Measurements from ENCODE around the gene NCOA7.
"Not testable (repeated sequence)": the region's sequence is repeated elsewhere in the genome, so short reads cannot be mapped to it uniquely, and the experiment has no call there.

Gene NCOA7

DNA sequence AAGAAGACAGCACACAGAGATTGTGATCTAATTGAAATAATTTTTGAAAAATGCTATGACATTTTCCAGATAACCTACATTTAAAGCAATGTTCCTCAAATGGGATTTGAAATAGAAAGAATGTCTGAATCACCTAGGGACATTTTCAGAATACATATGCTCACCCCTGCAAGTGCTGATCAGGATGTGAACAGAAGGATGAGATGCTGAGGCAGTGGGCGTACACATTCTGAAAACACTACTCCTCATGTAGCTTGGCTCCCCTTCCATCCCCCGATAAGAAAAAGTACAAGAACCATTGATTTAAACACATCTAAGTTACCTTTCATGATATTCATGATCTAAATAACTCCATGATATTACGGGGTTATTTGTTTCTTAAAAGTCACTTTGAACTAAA, 136.0 kb downstream of the NCOA7 start:
- DNase-seq, result no peak

DNA sequence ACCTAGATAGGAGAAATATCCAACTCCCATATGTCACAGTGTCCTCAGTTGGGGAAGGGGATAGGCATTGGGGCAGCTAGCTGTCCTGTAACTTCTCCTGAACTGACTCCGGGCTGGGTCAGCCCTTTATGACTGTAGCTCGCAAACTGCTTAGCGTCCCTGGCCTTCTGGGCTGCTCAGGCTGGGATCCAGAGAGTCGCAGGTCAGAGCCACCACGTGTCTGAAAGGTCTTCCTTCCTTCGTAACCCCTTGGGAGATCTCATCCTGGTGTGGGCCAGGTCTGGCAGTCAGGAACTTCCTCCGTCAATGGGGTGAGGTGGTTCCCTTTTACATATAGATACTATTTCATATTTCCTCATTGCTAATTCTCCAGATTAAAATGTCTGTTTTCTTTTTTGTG, 137.0 kb downstream of the NCOA7 start:
- no peak for DNase-seq

DNA sequence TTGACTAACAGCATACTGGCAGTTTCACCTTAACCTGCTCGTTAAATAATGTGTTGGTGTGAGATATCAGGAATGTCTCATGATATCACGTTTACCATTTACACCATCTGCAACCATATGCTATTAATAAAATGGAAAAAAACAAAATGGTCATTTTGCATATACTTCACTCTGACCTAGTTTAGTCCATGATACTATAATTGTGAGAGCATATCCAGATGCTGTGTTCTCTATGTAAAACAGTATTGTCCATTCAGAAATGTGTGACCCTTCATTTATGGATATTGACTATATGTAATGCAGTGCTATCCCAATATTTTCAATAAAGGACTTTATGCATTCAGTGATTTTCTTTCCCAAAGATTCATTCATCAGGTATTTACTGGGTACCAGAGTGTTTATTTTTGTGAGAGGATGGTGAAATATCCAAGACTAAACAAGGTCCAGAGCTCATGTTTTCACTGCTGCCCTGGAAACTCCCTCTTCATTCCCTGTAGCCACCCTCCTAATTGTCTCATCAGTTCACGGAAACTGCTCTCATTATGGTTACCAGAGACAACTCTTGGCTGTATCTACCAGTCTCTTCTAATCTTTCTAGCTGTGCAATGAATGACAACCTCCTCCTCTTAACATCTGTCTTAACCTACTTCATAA, 140.1 kb downstream of the NCOA7 start:
- DNase-seq, result no peak

DNA sequence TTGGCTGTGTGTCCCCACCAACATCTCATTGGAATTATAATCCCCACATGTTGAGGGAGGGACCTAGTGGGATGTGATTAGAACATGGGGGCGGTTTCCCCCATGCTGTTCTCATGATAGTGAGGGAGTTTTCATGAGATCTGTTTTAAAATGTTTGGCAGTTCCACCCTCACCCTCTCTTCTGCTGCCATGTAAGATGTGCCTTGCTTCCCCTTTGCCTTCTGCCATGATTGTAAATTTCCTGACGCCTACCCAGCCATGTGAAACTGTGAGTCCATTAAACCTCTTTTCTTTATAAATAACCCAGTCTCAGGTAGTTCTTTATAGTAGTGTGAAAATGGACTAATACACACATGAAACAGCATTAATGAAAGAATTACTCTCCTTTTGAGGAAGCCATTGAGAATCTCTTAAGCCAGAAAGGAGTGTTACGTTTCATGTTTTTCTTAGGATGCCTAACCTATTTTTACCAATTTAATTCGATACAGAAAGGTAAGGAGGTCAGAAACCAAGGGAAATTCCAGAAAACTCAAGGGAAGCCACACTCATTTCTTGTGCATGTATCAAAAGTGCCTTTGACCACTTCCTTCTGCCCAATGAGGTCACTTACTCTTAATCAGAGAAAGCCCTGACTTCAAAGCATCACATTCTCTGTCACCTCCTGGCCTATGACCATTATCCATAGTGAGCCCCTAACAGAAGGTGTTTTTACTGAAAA, 141.1 kb downstream of the NCOA7 start:
- no peak for DNase-seq

GRCh38 chr6:125932451-125932795, 141.7 kb downstream of the NCOA7 start:
- no peak for DNase-seq

DNA sequence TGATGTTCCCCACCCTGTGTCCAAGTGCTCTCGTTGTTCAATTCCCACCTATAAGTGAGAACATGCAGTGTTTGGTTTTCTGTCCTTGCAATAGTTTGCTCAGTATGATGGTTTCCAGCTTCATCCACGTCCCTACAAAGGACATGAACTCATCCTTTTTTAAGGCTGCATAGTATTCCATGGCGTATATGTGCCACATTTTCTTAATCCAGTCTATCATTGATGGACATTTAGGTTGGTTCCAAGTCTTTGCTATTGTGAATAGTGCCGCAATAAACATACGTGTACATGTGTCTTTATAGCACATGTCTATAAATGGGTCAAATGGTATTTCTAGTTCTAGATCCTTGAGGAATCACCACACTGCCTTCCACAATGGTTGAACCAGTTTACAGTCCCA, 144.8 kb downstream of the NCOA7 start:
- not testable (repeated sequence) for DNase-seq

- no peak for DNase-seq
Measured at GRCh38 chr6:125939026-125939425, 148.3 kb downstream of the NCOA7 start.

DNA sequence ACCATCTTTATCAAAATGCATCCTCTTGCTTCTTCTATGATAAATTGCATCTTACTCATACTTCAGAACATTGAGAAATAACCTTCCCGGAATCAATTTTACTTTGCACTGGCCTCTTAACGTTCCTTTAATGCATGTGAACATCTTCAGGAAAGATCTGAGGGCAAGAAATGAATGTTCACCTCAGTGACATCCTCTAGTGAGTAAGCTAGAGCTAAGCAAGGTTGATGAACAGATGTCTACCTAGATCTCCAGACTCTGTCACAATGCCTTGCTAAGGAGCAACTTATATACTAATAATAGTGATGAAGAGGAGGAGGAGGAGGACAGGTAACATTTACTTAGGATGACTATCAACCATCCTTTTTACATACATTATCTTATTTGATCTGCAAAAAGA, 149.0 kb downstream of the NCOA7 start:
- no peak for DNase-seq

- no peak for DNase-seq
Measured at GRCh38 chr6:125940247-125941041, 149.7 kb downstream of the NCOA7 start.

- DNase-seq, result no peak
Measured at GRCh38 chr6:125942672-125943527, 152.1 kb downstream of the NCOA7 start.

DNA sequence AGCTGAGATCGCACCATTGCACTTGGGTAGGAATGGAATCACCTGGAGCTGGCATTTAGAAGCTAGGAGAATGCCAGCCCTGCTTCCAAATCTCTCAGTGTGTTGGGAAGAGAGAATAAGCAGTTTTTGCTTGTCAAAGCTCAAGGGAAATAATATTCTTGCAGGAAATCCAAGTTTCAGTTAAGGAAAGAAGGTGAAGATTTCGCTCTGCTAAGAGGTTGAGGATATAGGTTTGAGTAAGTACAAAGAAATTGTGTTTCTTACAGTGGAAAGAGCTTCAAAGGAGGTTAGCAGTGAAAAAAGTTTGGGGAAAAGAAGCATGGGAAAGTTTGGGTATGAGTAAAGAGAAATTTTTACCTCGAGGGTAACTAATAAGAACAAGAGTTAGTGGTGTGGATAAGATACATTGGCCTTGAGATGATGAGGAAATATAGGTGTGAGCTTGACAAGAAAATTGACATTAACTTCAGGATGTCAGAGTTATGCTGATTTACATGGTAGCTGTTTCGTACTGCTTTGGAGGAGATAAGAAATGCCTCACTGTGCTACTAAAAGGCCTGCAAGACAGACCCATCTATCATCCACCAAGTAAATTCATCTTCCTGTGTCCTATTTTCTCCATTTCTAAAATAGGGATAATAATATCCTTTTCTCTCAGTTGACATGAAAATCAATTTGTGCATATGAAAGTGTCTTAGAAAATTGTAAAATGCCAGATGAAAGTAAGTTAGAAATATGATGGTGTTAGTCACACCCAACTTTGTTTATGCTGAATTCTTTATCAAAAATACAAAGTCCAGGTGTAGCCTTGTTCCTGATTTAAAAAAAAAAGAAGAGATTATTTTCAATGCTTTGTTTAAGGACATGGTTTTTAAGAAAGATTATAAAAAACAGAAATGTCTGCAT, 153.0 kb downstream of the NCOA7 start:
- DNase-seq, result no peak

DNA sequence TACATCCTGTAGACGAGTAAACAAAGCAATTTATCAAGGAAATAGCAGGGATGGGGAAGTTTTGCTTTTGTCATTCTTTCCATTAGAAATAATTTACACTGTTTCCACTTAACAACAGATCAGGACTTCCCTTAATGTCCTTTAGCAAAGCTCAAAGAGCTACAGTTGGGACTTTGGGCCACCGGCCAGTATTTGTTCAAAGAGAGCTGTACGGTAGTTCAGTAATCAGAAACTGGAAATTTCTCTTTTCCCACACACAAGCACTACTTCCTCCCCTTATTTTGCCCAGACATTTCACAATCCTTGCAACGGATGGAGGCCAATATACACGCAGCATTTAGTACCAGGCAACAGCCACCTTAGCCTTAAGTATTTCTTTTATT, 153.7 kb downstream of the NCOA7 start:
- no peak for DNase-seq

GRCh38 chr6:125944896-125945295, 154.1 kb downstream of the NCOA7 start:
- no peak for DNase-seq

DNA sequence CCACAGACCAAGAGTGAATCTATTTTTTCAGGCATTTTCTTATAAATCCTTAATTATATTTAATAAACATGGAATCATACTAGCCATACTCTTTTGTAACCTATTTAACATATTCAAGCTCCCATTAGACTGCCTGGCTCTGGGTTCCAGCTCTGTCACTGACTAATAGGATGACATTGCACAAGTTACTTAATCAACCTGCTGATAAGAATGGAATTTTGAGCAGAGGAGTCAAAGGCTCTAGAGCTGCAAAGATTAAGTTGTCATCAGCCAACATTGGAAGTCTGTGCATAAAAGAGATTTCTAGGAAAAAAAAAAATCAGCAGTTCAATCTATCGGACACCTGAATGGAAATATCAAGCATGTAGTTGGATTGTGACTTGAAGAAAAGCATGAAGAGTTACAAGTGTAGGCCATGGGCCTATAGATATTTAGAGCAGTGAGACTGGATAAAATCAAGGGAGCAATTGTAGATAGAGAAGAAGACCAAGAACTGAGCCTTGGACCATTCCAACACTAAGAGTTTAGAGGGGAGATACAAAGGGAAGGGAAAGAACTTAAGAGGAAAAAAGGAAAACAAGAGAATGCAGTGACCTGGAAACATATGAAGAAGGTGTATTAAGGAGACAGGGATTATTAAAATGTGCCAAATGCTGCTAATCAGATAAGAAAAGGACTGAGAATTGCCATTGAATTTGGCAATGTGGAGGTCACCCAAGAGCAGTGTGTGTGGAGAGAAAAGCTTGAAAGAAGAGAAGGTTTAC, 154.8 kb downstream of the NCOA7 start:
- no peak for DNase-seq

DNA sequence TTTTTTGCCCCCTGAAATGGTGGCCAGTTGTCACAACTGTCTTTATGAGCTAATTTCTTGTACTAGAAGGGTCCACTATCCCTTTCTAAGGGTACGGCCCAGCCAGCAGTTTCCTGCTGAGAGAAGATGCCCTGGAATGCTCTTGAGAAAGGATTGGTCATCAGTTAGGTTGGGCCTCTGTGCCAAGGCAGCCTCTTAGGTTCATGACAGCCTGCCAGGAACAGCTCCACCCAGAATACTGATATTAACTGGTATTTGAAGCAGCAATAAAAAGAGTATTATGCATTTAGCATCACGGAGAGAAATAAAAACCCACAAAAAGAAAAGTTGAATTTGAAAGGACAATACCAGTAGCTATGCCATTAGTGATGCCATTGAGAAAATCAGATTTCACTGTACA, 156.9 kb downstream of the NCOA7 start:
- DNase-seq, result no peak

DNA sequence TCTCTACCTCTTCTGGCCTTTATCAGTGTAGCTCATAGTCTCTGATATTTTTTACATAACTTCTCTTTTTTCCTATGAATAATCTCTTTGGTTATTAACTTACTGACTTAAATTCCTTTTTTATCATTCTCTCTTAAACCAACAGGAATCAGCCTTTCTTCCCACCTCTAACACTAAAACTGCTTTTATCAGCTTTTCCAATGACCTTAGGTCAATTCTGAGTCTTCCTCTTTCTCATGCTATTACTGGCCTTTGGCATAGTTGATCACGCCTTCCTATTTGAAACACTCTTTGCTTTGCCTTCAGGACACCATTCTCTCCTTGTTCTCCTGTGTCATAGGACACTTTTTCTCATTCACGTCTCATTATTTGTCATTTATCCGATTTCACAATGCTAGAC, 157.7 kb downstream of the NCOA7 start:
- DNase-seq, result no peak

GRCh38 chr6:125949069-125949468, 158.3 kb downstream of the NCOA7 start:
- no peak for DNase-seq

DNA sequence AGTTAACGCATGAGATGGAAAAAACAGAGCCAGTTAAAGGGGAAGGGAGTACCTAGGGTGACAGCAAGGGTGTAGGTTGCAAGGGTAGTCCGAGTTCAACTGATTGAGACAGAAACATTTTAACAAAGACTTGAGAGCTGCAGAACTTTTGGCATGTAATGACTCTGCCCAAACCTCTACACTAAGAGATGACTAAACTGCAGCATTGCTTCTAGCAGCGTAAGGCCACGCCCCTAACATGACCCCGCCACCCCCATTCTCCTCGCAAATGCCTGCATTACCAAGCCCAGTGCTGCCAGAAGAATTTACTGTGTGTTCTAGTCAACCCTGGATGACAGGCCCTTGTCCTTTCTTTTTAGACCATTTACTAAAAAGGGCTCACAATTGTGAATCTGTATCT, 159.5 kb downstream of the NCOA7 start:
- DNase-seq, result no peak

DNA sequence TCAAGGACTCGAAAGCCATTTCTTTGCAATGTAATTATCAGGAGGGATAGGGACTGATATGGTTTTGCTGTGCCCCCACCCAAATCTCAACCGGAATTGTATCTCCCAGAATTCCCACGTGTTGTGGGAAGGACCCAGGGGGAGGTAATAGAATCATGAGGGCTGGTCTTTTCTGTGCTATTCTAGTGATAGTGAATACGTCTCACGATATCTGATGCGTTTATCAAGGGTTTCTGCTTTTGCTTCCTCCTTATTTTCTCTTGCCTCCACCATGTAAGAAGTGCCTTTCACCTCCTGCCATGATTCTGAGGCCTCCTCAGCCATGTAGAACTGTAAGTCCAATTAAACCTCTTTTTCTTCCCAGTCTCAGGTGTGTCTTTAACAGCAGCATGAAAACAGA, 160.0 kb downstream of the NCOA7 start:
- not testable (repeated sequence) for DNase-seq

- no peak for DNase-seq
Measured at GRCh38 chr6:125951323-125951722, 160.6 kb downstream of the NCOA7 start.

All from activated CD4-positive, alpha-beta T cell treated with anti-CD3 and anti-CD28 coated beads for 4 hours (primary cell).